C4-2B (cell line): Measurements from ENCODE around the gene ATP11C.

Experiments
- H3K27ac ChIP-seq: fragments of 450-650 bp; 2 replicates; pipeline ENCODE4 v1.5.1; 2017
- ZFX ChIP-seq: fragments of 450-650 bp; IDR thresholded peaks from 2 replicates; pipeline ENCODE4 v1.6.1; 2017
- TF ChIP-seq, protein P1 (sequence below): fragments of 450-650 bp; conservative IDR thresholded peaks from 2 replicates; pipeline ENCODE4 v1.5.1; 2017; ENCODE audit warnings: mild to moderate bottlenecking

ATP11C gene

DNA sequence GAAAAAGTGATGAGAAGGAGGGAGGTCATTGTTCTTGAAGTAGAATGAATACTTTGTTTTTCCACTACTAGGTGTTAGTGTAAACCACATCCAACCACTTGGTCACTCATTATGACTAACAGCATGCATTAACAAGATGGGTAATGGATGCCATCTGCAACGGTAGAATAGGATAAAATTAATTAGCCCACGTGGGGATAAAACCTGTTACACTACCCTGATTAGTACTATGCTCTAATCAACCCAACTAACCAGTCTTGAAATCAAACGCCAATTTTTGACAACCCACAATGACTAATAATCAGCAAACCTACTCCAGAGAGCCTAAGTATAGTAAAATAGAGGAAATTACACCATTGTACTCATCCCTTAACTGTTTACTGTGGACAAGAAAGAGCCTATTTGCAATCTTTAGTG, 131.4 kb downstream of the ATP11C start:
- no peak overlapping the region for H3K27ac ChIP-seq
- TF ChIP-seq ZFX: no peak
- TF ChIP-seq, protein P1, sequence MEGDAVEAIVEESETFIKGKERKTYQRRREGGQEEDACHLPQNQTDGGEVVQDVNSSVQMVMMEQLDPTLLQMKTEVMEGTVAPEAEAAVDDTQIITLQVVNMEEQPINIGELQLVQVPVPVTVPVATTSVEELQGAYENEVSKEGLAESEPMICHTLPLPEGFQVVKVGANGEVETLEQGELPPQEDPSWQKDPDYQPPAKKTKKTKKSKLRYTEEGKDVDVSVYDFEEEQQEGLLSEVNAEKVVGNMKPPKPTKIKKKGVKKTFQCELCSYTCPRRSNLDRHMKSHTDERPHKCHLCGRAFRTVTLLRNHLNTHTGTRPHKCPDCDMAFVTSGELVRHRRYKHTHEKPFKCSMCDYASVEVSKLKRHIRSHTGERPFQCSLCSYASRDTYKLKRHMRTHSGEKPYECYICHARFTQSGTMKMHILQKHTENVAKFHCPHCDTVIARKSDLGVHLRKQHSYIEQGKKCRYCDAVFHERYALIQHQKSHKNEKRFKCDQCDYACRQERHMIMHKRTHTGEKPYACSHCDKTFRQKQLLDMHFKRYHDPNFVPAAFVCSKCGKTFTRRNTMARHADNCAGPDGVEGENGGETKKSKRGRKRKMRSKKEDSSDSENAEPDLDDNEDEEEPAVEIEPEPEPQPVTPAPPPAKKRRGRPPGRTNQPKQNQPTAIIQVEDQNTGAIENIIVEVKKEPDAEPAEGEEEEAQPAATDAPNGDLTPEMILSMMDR: no peak

GRCh38 chrX:139798701-139799100, 134.2 kb downstream of the ATP11C start:
- TF ChIP-seq ZFX: no peak
- TF ChIP-seq, protein P1: no peak
- H3K27ac ChIP-seq: no peak overlapping the region

GRCh38 chrX:139795196-139795595, 137.7 kb downstream of the ATP11C start:
- TF ChIP-seq, protein P1: no peak
- no peak for TF ChIP-seq ZFX

DNA sequence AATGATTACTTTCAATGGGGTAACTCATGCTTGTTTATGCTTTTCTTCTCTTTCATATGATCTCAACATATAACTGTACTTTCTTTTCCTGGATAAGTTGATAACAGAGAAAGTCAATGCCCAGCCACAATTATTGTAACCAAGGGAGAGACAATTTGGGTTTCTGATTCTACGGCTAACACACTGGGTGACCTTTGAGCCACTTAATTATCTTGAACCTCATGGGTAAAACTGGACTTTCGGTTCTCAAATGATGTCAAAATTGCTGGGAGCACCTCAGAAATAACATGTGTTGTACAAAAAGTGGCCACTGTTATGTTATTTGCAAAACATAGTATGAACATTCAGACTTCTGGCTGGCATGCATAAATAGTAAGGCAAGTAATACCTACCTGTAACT, 145.3 kb downstream of the ATP11C start:
- H3K27ac ChIP-seq: no peak overlapping the region
- TF ChIP-seq, protein P1: no peak
- no peak for TF ChIP-seq ZFX

More at GRCh38 chrX:139795196-139795595, 137.7 kb downstream of the ATP11C start:
- no peak overlapping the region for H3K27ac ChIP-seq

DNA sequence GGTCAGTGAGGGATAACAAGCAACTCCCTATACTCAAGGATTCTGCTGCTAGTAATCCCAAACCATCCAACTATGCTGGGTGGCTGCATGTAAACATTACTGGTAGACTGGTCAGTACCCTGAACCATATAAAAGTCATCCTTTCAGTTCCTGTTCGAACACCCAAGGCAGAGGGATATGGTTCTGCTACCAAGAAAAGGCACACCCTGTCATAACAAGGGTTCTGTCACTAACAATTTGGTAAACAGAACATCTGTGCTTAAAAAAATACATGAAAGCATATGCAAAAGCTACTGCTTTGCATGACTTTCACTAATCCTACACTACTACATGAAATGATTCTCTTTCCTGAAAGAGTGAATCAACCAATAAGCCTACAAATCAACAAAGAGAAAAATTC, 148.0 kb downstream of the ATP11C start:
- TF ChIP-seq, protein P1: no peak
- no peak for TF ChIP-seq ZFX
- no peak overlapping the region for H3K27ac ChIP-seq

DNA sequence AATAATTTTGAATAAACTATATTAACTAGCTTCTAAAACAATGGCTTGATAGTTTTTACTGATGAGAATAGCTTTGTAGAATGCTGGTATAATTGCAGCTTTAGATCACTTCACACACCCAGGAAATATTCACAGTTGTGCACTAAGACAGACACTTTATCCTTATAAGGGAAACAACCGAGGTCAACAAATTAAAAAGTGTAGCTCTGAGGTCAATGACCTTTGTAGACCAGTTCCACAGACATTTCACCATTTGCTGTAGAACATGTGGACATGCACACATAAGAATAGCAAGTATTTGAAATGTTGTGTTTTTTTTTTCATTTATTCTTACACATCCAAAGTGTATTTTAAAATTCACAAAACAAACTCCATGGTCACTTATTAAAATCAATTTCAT, 148.9 kb downstream of the ATP11C start:
- TF ChIP-seq ZFX: no peak
- TF ChIP-seq, protein P1: no peak
- no peak overlapping the region for H3K27ac ChIP-seq

DNA sequence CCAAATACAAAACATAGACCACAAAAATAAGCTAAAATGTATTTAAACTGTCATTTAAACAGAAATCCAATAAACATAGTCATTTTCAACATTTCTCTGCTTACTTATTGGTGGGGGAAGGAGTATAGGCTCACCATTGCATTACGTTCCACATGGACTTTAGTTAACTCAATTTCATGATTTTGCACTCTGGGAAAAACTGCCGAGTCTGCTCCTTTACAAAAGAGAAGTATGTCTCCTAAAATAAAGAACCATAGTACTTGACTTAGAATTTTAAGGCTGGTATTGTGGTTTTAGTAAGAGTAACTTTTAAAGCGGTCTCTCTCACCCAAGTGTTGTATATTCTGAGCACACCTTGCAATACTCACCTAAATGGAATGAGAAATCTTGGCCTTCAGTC, 149.8 kb downstream of the ATP11C start:
- TF ChIP-seq, protein P1: no peak
- no peak for TF ChIP-seq ZFX
- H3K27ac ChIP-seq: no peak overlapping the region
